T-helper 1 cell treated with Interleukin-12 subunit alpha and Interleukin-12 subunit beta and Interleukin-4 antibody, amounts not matched to agents 30 μg/mL and 1 μg/mL, for 36 hours (primary cell): ENCODE measurements around the gene DENND2A.
"Not testable (repeated sequence)": the region's sequence is repeated elsewhere in the genome, so short reads cannot be mapped to it uniquely, and the experiment has no call there.

Experiments used
- H3K27ac Mint-ChIP-seq: one replicate; pipeline ENCODE4 v1.8.0; 2021; ENCODE audit warnings: mild to moderate bottlenecking, mixed read lengths
- H3K27me3 Mint-ChIP-seq: one replicate; pipeline ENCODE4 v1.8.0; 2021; ENCODE audit warnings: low read depth, mixed read lengths
- H3K36me3 Mint-ChIP-seq: one replicate; pipeline ENCODE4 v1.8.0; 2021; ENCODE audit warnings: low read depth, mixed read lengths
- H3K4me1 Mint-ChIP-seq: one replicate; pipeline ENCODE4 v1.8.0; 2021; ENCODE audit warnings: low read depth, mixed read lengths
- H3K4me3 Mint-ChIP-seq: one replicate; pipeline ENCODE4 v1.8.0; 2021; ENCODE audit warnings: mild to moderate bottlenecking, moderate library complexity, mixed read lengths
- H3K9me3 Mint-ChIP-seq: one replicate; pipeline ENCODE4 v1.8.0; 2021; ENCODE audit warnings: mixed read lengths

Gene DENND2A

DNA sequence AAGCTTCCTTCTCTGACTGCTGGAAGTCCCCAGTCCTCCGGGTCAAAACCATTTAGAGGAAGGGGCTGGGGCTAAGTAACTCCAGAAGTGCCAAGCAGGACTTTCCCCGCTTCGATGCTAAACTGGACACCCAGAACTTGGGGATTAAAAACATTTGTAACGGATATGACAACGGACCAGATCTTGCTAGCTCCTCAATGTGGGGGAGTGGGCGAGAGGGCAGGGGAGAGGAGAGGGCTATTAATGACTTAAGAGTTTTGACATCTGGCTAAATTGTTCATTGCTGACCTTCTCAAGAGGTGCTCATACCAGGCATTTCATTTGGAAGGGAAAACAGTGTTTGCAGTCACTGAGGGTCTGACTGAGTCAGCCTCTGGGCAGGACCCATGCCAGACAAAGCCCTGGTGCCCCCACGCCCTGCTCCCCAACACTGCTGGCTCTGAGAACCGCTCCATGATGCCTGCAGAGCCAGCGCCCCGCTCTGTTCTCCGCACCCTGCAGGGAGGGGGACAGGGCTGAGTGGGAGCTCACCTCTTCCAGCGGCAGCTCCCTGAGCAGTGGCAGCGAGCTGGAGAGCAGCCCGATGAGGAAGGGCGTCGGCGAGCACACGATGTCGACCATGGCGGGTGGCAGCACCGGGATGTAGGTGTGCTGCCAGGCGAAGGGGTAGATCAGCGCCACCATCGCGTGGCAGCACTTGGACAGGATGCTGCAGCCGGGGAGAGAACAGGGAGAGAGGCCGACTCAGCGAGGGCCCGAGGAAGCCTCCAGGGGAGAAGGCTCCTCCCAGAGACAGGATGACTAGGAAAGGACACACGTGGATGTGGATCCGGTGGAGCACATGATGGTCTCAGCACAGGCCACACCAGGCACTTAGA is 113.6 kb downstream of the DENND2A start:
- Mint-ChIP-seq H3K27ac (no peak overlapping the region), H3K4me3 (no peak overlapping the region), H3K9me3 (no peaks in the 10 kb centered on the region)

DNA sequence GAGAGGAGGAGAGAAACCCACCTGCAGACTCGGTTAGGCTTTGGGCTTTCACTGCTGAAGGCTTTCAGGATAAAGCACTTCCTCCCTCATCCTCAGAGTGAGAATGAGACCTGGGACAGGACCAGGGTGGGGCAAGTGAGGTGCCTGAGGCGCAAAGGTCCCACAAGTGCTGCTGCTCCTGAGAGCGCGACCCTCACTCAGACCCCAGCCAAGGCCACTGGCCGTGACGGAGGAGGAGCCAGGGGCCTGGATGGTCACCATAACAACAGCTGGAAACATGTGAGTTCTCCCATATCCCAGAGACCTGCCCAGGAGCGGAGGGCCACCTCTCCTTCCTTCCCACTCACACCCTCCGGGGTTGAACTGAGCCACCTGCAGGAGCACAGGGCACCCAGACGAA is 114.4 kb downstream of the DENND2A start:
- Mint-ChIP-seq H3K4me1 (peaks cover 7% of the 10 kb centered on the region), H3K9me3 (no peaks in the 10 kb centered on the region), H3K27me3 (peaks cover 10% of the 10 kb centered on the region), H3K4me3 (no peak overlapping the region), H3K36me3 (no peaks in the 10 kb centered on the region), H3K27ac (no peak overlapping the region)

More for the DNA sequence above, 113.6 kb downstream of the DENND2A start:
- H3K4me1 Mint-ChIP-seq: peaks cover 7% of the 10 kb centered on the region
- peaks cover 12% of the 10 kb centered on the region for H3K27me3 Mint-ChIP-seq
- no peaks in the 10 kb centered on the region for H3K36me3 Mint-ChIP-seq

DNA sequence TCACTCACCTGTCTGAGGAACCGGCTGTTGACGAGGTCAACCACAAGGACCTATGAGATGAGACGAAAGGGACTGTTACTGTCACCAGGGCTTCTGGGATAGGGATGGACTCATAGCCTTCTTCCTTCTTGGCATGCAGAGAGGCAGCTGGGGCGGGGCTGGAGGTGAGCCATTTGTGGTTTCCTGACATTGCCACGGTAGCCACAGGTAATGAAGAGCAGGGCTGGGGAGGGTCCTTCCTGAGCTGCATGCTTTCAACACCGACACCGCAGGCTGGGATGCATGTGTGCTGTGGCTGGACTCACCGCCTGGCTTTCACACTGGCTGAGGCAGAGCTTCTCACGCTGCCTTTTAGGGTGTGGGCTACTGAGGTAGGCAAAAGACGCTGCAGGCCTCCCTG is 114.9 kb downstream of the DENND2A start:
- no peak overlapping the region for H3K4me3 Mint-ChIP-seq

DNA sequence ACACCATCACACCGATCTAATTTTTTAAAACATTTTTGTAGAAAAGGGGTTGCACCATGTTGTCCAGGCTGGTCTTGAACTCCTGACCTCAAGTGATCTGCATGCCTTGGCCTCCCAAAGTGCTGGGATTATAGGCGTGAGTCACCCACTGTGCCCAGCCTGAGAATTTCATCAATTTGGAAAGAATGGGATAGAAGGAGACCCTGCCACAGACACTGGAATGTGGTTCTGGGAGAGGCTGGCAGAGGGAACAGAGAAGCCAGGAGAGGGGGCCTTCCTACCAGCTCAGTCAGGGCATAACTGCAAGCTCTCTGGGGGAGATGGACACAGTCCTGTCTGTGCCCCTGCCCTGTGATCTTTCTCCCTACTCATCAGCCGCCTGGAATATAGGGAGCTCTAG is 119.2 kb downstream of the DENND2A start:
- Mint-ChIP-seq H3K9me3 (no peaks in the 10 kb centered on the region), H3K4me1 (peaks cover 9% of the 10 kb centered on the region), H3K27me3 (no peaks in the 10 kb centered on the region), H3K4me3 (no peak overlapping the region), H3K36me3 (no peaks in the 10 kb centered on the region), H3K27ac (no peak overlapping the region)

More for the DNA sequence above, 114.9 kb downstream of the DENND2A start:
- Mint-ChIP-seq H3K27ac (no peak overlapping the region), H3K27me3 (peaks cover 8% of the 10 kb centered on the region), H3K4me1 (peaks cover 7% of the 10 kb centered on the region), H3K9me3 (no peaks in the 10 kb centered on the region), H3K36me3 (no peaks in the 10 kb centered on the region)

DNA sequence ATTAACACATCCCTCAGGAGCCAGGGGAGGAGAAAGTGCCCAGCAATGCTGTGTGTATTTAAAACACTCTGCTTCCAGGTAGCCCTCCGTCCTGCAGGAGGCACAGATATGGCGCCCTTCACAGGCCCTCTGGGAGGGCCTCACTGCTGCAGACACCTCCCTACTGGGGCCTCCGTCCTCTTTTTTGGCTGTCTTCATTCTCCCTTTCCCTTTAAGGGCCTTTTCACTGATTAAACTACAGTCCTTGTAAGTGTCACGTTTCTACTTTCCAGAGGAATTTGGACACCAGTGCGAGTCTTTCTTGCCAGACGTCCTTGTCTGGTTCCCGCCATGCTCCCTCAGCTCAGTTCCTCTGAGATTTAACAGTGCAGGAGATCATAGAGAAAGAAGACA is 121.6 kb downstream of the DENND2A start:
- Mint-ChIP-seq H3K4me1 (peaks cover 5% of the 10 kb centered on the region), H3K4me3 (no peak overlapping the region), H3K27me3 (peaks cover 4% of the 10 kb centered on the region), H3K27ac (no peak overlapping the region), H3K36me3 (no peaks in the 10 kb centered on the region), H3K9me3 (no peaks in the 10 kb centered on the region)

DNA sequence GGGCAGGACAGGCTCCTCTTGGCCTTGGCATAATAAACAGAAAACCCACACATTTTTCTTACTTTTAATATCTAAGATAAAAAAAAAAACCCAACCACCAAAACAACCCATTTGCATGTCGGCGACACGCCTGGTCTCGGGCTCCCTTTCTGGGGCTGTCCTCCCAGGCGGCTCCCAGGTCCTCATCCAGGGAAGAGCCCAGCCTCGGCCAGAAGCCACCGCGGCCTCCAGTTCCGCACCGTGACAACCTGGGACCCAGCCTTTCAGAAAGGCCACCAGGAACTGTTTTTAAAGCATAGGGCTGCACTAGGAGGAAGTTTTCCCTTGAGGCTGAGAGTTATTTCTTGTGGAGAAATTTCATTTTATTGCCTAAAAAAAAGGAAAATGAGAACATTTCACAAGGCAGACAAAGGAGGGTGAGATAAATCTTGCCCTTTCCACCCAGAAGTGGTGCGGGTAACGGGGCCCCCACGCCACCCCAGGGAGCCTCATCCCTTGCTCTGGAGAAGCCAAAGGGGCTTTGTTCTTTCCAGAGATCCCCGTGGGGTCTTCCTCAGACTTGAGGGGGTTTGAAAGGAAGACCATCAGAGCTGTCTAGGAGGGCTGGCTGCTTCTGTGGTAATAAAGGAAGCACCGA is 122.1 kb downstream of the DENND2A start:
- Mint-ChIP-seq H3K9me3 (no peaks in the 10 kb centered on the region), H3K27ac (no peak overlapping the region), H3K4me1 (peaks cover 5% of the 10 kb centered on the region), H3K27me3 (peaks cover 4% of the 10 kb centered on the region), H3K4me3 (no peak overlapping the region), H3K36me3 (no peaks in the 10 kb centered on the region)

DNA sequence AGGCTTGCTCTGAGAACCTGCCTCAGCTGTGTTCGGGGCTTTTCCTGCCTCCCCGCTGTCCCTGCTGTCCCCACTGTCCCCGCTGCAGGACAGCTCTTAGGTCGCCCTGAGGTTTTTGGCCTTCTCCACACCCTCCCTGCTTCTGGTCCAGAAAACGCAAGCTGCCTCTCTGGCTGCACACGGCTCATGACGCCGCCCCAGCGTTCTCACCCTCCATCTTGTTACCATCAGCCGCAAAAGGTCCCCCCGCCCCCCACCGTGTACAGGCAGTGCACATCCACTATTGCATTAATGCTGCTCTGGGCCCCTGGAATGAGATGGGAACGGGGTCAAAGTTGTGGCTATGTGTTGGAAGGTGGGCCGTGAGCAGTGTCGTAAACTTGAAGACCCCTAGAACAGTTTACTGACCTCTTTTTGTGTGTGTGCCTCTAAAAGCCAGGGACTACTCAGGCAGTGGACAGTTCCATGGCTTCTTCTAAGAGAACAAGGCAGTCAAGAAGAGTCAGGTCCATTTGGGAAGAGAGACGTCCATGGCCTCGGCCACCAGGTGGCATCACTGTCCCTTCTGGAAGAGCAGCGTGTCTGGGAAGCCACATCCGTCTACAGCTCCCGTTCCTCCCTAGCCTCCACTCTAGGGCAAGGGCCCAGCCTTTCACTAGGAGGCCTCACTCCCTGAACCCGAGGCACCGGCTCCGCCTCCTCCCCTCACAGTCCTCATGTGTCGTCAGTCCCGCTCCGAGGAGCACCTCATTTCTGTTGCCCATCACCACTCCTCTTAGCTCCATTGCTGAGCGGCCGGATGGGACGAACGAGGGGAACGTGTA is 122.9 kb downstream of the DENND2A start:
- Mint-ChIP-seq H3K36me3 (no peaks in the 10 kb centered on the region), H3K27ac (no peak overlapping the region), H3K4me1 (peaks cover 5% of the 10 kb centered on the region), H3K9me3 (no peaks in the 10 kb centered on the region), H3K4me3 (no peak overlapping the region), H3K27me3 (peaks cover 4% of the 10 kb centered on the region)

DNA sequence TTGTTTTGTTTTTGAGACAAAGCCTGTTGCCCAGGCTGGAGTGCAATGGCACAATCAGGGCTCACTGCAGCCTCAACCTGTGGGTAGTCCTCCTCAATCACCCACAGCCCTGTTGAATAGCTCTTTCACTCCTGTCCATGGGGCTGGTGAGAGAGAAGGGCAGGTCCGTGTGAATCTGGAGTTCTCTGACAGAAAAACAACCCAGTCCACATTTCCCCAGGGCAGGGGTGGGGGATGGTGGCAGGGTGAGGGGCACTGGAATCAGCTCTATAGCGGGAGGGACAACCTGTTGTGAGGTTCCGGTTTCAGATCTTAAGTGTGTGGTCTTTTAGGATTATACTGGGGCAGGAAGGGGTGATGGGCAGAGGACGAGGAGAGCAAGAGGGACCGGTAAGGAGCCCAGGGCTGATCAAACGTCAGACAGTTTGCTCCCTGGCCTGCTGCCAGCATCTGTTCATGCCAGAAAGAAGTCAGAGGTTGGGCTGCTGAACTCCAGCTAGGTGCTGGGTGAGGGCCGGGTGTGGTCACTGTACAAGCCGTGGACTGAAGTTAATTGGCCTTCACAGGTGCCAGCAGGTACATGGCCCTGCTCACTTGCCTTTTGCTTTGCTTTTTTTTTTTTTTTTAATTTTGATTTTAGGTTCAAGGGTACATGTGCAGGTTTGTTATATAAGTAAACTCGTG is 128.2 kb downstream of the DENND2A start:
- Mint-ChIP-seq H3K36me3 (no peaks in the 10 kb centered on the region), H3K27me3 (peaks cover 7% of the 10 kb centered on the region), H3K9me3 (no peaks in the 10 kb centered on the region), H3K4me1 (no peaks in the 10 kb centered on the region), H3K4me3 (no peak overlapping the region), H3K27ac (no peak overlapping the region)

DNA sequence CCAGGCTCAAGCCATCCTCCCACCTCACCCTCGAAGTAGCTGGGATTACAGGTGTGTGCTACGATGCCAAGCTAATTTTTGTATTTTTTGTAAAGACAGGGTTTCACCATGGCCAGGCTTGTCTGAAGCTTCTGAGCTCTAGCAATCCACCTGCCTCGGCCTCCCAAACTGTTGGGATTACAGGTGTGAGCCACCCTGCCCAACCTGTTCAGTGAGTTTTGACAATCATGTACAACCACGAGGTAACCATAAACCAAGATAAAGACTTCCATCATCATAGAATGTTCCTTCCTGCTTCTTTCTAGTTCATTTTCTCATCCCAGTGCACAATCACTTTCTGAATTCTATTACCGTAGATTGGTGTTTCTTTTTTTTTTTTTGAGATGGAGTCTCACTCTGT is 130.8 kb downstream of the DENND2A start:
- H3K4me3 Mint-ChIP-seq: no peak overlapping the region

DNA sequence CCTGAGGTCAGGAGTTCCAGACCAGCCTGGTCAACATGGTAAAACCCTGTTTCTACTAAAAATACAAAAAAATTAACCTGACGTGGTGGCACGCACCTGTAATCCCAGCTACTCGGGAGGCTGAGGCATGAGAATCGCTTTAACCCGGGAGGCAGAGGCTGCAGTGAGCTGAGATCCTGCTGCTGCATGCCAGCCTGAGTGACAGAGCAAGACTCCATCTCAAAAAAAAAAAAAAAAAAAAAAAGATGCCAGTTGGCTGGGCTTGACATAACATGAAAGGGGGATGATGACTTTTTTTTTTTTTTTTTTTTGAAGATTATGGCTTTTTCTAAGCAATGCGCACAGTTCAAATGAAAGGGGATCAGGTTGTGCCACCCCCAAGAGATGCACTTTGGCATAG is 133.1 kb downstream of the DENND2A start:
- not testable (repeated sequence) for H3K9me3 Mint-ChIP-seq

More for the DNA sequence above, 130.8 kb downstream of the DENND2A start:
- no peak overlapping the region for H3K27ac Mint-ChIP-seq
- H3K4me1 Mint-ChIP-seq: no peaks in the 10 kb centered on the region
- peaks cover 4% of the 10 kb centered on the region for H3K27me3 Mint-ChIP-seq
- no peaks in the 10 kb centered on the region for H3K9me3 Mint-ChIP-seq
- H3K36me3 Mint-ChIP-seq: no peaks in the 10 kb centered on the region

DNA sequence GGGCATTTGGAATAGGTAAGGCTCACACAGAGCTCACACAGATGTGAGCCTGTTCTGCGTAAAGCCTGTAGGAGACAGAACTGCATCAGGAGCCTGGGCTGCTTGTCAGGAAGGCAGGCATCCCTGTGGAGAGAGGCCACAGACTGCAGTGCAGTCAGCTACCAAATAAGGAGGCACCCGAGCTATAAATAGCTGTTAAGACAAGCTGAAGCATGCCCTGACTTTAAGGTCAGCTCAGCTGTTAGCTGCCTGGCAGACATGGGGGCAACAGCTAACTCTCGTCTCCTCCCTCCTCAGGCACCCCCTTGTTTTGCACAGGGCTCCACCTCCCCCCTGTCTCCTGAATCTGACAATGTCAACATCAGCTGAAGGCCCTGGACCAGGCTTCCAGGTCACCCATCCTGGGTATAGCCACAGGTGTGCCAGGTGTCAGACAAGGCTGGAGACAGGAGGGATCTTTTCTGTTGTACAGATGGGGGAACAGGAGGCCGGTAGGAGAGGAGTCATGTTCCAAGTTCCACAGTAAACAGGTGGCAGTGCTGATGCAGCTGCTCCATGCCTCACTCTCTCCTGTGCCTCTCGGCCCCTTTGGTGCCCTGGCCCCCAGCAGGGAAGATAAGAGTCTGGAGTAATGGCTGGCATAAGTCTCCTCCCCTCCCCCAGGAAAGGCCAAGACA is 133.7 kb downstream of the DENND2A start:
- no peaks in the 10 kb centered on the region for H3K4me1 Mint-ChIP-seq
- H3K9me3 Mint-ChIP-seq: no peaks in the 10 kb centered on the region
- H3K4me3 Mint-ChIP-seq: no peak overlapping the region
- no peaks in the 10 kb centered on the region for H3K36me3 Mint-ChIP-seq
- H3K27ac Mint-ChIP-seq: no peak overlapping the region
- peaks cover 8% of the 10 kb centered on the region for H3K27me3 Mint-ChIP-seq

More for the DNA sequence above, 133.1 kb downstream of the DENND2A start:
- not testable (repeated sequence) for H3K36me3 Mint-ChIP-seq, H3K4me1 Mint-ChIP-seq, H3K4me3 Mint-ChIP-seq, H3K27ac Mint-ChIP-seq, H3K27me3 Mint-ChIP-seq

DNA sequence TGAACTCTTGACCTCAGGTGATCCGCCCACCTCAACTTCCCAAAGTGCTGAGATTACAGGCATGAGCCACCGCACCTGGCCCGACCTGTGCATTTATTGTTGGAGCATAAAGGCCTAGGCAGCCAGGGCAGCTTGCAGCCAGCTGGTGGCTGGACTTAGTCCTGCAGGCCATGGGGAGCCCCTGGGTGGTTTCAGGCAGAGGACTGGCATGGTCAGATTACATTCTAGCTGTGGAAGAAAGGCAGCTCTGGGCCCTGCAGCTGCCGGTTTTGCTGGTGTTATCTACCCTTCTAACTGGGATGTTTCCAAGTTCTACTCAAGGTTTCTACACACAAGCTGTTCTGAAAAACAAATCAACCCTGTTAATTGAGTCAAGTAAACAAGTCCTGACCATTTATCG is 138.6 kb downstream of the DENND2A start:
- Mint-ChIP-seq H3K36me3 (no peaks in the 10 kb centered on the region), H3K9me3 (no peaks in the 10 kb centered on the region), H3K27ac (no peak overlapping the region), H3K4me1 (no peaks in the 10 kb centered on the region), H3K4me3 (no peak overlapping the region), H3K27me3 (peaks cover 10% of the 10 kb centered on the region)

DNA sequence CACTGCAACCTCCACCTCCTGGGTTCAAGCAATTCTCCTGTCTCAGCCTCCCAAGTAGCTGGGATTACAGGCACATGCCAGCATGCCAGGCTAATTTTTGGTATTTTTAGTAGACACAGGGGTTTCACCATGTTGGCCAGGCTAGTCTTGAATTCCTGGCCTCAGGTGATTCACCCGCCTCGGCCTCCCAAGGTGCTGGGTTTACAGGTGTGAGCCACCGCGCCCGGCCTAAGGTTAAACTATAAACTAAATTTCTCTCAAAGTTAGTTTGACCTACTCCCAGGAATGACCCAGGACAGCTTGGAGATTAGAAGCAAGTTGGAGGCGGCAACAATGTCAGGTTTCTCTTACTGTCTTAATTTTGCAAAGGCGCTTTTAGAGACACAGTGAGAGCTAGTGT is 142.8 kb downstream of the DENND2A start:
- not testable (repeated sequence) for H3K4me3 Mint-ChIP-seq, H3K9me3 Mint-ChIP-seq, H3K4me1 Mint-ChIP-seq, H3K36me3 Mint-ChIP-seq, H3K27me3 Mint-ChIP-seq, H3K27ac Mint-ChIP-seq
